Upper lobe of left lung (tissue), 6 donors: Measurements from ENCODE around the gene SLC23A2. TPM values are rescaled to one million over a fixed set of nuclear protein-coding genes. Genes with fewer than 3 reads are reported as not detected.

Experiments used
- ATAC-seq, 2 donors: fragments of 200-7000 bp; cut with Tn5 transposase; one replicate each; pipeline ENCODE4 v1.9.1; 2022; ENCODE audit warnings: mild to moderate bottlenecking in 2 of 2, moderate library complexity in 2 of 2; ENCODE audit not compliant: low FRiP score in 2 of 2
- DNase-seq, 2 donors: peaks; one replicate each; pipeline ENCODE4 v3.0.0-alpha.2; 2019 to 2020
- H3K27ac ChIP-seq, 4 donors: fragments of 200-600 bp; sonication (generic); one replicate each; pipeline ENCODE4 v1.5.1; 2016 to 2019
- H3K27me3 ChIP-seq, 4 donors: fragments of 200-600 bp; sonication (generic); one replicate each; pipeline ENCODE4 v1.5.1; 2017 to 2019
- H3K36me3 ChIP-seq, 4 donors: fragments of 200-600 bp; sonication (generic); one replicate each; pipeline ENCODE4 v1.5.1; 2016 to 2019
- H3K4me1 ChIP-seq, 4 donors: fragments of 200-600 bp; sonication (generic); one replicate each; pipeline ENCODE4 v1.5.1; 2018 to 2019
- H3K4me3 ChIP-seq, 4 donors: fragments of 200-600 bp; sonication (generic); one replicate each; pipeline ENCODE4 v1.5.1; 2017 to 2019; ENCODE audit warnings: mild to moderate bottlenecking in 2 of 4, moderate library complexity in 1 of 4
- H3K9me3 ChIP-seq, 4 donors: fragments of 200-600 bp; sonication (generic); one replicate each; pipeline ENCODE4 v1.5.1; 2018 to 2019
- CTCF ChIP-seq, 6 experiments: fragments of 450-650 bp in 4 of 6; fragments of 200-600 bp in 2 of 6; sonication (generic) in 2 of 6; IDR thresholded peaks; one replicate each; pipeline ENCODE4 v1.5.1; 2016 to 2019; ENCODE audit warnings: antibody characterized with exemption in 6 of 6
- EP300 ChIP-seq, 4 donors: sonication (generic); formaldehyde crosslinking; IDR thresholded peaks; one replicate each; pipeline ENCODE4 v1.5.1; 2017; ENCODE audit warnings: antibody characterized with exemption in 4 of 4, control low read depth in 2 of 4
- POLR2A ChIP-seq, 4 donors: fragments of 450-650 bp; IDR thresholded peaks; one replicate each; pipeline ENCODE4 v1.5.1; 2016 to 2017; ENCODE audit warnings: antibody characterized with exemption in 4 of 4, mild to moderate bottlenecking in 2 of 4
- POLR2AphosphoS5 ChIP-seq, 2 donors: sonication (generic); formaldehyde crosslinking; IDR thresholded peaks; one replicate each; pipeline ENCODE4 v1.5.1; 2017; ENCODE audit warnings: antibody characterized with exemption in 2 of 2
- WGBS, 2 donors: methylation state at CpG; one replicate each; pipeline ENCODE4 v1.1.5; 2017 to 2018; 5-methylcytosine and 5-hydroxymethylcytosine counted together
- total RNA-seq, 6 donors: library from RNA; depleted of rRNA in 4 of 6; stranded (reverse); fragments of >200 nt in 4 of 6; gene quantifications; one replicate each; pipeline versions ENCODE4 v1.1.0 to v1.2.1, GENCODE V29; 2016 to 2021
- donor health status: DM: no; HTN: no; CAD: no; lungs with moderate emphysema.
- donor health status: DM: no; HTN: yes; CAD: no; lungs with severe emphysema.

The SLC23A2 gene
- total RNA-seq, 6 donors from 2014 or later = 13.1 to 26.2 (median 19.2) TPM

GRCh38 chr20:4821590-4821989, 179.7 kb downstream of the SLC23A2 start:
- peaks cover 0 to 10% (median 0%) of the 10 kb centered on the region in 4 donors for H3K36me3 ChIP-seq
- WGBS, 2 donors = 93 to 94% methylated on average over 5 of the region's 5 CpGs
- H3K9me3 ChIP-seq = no peaks in the 10 kb centered on the region
- H3K27me3 ChIP-seq = no peaks in the 10 kb centered on the region
- H3K27ac ChIP-seq = peak overlapping the region; percentile 85 to 96 (median 92)
- ATAC-seq (no peak), DNase-seq (no peak)
- H3K4me3 ChIP-seq = peak overlapping the region in 3 of 4 donors; percentile 70 to 93 (median 70)
- no peak for TF ChIP-seq CTCF (IDR thresholded peaks at IDR 0.05)
- TF ChIP-seq POLR2AphosphoS5 (IDR thresholded peaks at IDR 0.05) = no peak
- TF ChIP-seq POLR2A (IDR thresholded peaks at IDR 0.05) = no peak
- TF ChIP-seq EP300 (IDR thresholded peaks at IDR 0.05) = no peak
- peaks cover 30 to 48% (median 35%) of the 10 kb centered on the region in 4 donors for H3K4me1 ChIP-seq

- DNase-seq = no peak
- Histone ChIP-seq H3K4me1 (peaks cover 32 to 49% (median 40%) of the 10 kb centered on the region in 4 donors), H3K27me3 (no peaks in the 10 kb centered on the region), H3K9me3 (no peaks in the 10 kb centered on the region), H3K27ac (peak overlapping the region; percentile 85 to 96 (median 92)), H3K4me3 (peak overlapping the region in 1 of 4 donors; percentile 93), H3K36me3 (peaks cover 0 to 12% (median 0%) of the 10 kb centered on the region in 4 donors)
- TF ChIP-seq CTCF (IDR thresholded peaks at IDR 0.05) (no peak), EP300 (IDR thresholded peaks at IDR 0.05) (no peak), POLR2AphosphoS5 (IDR thresholded peaks at IDR 0.05) (no peak), POLR2A (IDR thresholded peaks at IDR 0.05) (no peak)
- no peak for ATAC-seq
- 58 to 74% methylated on average over 13 to 14 of the region's 14 CpGs for WGBS, 2 donors
These were observed 180.3 kb downstream of the SLC23A2 start for GRCh38 chr20:4820806-4821518.

GRCh38 chr20:4819901-4820300, 181.4 kb downstream of the SLC23A2 start:
- no peak for DNase-seq
- Histone ChIP-seq H3K4me1 (peaks cover 42 to 60% (median 50%) of the 10 kb centered on the region in 4 donors), H3K27me3 (no peaks in the 10 kb centered on the region), H3K9me3 (no peaks in the 10 kb centered on the region), H3K36me3 (peaks cover 0 to 15% (median 0%) of the 10 kb centered on the region in 4 donors), H3K27ac (peak overlapping the region in 1 of 4 donors; percentile 92), H3K4me3 (no peak overlapping the region)
- no peak for TF ChIP-seq CTCF (IDR thresholded peaks at IDR 0.05)
- no peak for TF ChIP-seq POLR2A (IDR thresholded peaks at IDR 0.05)
- no peak for TF ChIP-seq EP300 (IDR thresholded peaks at IDR 0.05)
- TF ChIP-seq POLR2AphosphoS5 (IDR thresholded peaks at IDR 0.05) = no peak
- WGBS, 2 donors = 94 to 100% methylated on average over 2 to 4 of the region's 4 CpGs
- no peak for ATAC-seq

- no peak for ATAC-seq
- peaks cover 49 to 66% (median 57%) of the 10 kb centered on the region in 4 donors for H3K4me1 ChIP-seq
- H3K27me3 ChIP-seq = no peaks in the 10 kb centered on the region
- no peak overlapping the region for H3K27ac ChIP-seq
- peaks cover 0 to 15% (median 0%) of the 10 kb centered on the region in 4 donors for H3K36me3 ChIP-seq
- no peaks in the 10 kb centered on the region for H3K9me3 ChIP-seq
- no peak overlapping the region for H3K4me3 ChIP-seq
- no peak for DNase-seq
- TF ChIP-seq POLR2A (IDR thresholded peaks at IDR 0.05) = no peak
- TF ChIP-seq CTCF (IDR thresholded peaks at IDR 0.05) = no peak
- no peak for TF ChIP-seq POLR2AphosphoS5 (IDR thresholded peaks at IDR 0.05)
- no peak for TF ChIP-seq EP300 (IDR thresholded peaks at IDR 0.05)
- 61 to 65% methylated on average over 3 of the region's 3 CpGs for WGBS, 2 donors
These were observed 184.1 kb downstream of the SLC23A2 start for GRCh38 chr20:4817230-4817671.
